HL-60 (cell line): Measurements from ENCODE around the gene MRAS.

Experiments
- CTCF ChIP-seq: IDR thresholded peaks from one replicate; pipeline ENCODE4 v1.5.1; 2011; ENCODE audit warnings: low read length, control low read depth, inconsistent platforms; ENCODE audit not compliant: insufficient read depth
- GABPA ChIP-seq: IDR thresholded peaks from 2 replicates; pipeline ENCODE4 v1.6.1; 2012; ENCODE audit warnings: low read depth
- POLR2AphosphoS5 ChIP-seq: IDR thresholded peaks from 2 replicates; pipeline ENCODE4 v1.6.1; 2012; ENCODE audit warnings: low read depth
- REST ChIP-seq: IDR thresholded peaks from 2 replicates; pipeline ENCODE4 v1.6.1; 2012; ENCODE audit warnings: low read depth; ENCODE audit not compliant: insufficient replicate concordance
- SPI1 ChIP-seq: IDR thresholded peaks from 2 replicates; pipeline ENCODE4 v1.6.1; 2012; ENCODE audit warnings: low read depth, mild to moderate bottlenecking, borderline replicate concordance

DNA sequence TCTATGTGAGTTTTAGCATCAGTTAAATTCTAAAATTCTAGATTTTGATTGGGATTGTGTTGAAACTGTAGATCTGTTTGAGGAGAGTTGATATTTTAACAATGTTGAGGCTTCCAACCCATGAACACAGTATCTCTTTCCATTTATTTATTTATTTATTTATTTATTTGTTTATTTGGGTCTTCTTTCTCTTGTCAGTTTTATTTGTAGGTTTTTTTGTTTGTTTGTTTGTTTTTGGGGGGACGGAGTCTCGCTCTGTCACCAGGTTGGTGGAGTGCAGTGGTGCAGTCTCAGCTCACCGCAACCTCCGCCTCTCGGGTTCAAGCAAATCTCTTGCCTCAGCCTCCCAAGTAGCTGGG is 25.3 kb downstream of the MRAS start:
- TF ChIP-seq CTCF (no peak), POLR2AphosphoS5 (no peak), GABPA (no peak), SPI1 (no peak), REST (no peak)
